ENCODE data around the gene BRME1.

Gene BRME1

GRCh38 chr19:13952931-13953531 is 47.1 kb upstream of the BRME1 start (continued):
- no peak for TF ChIP-seq ZNF449 (tag by site-specific recombination; IDR thresholded peaks at IDR 0.05)
- TF ChIP-seq ZNF341 (tag by site-specific recombination; IDR thresholded peaks at IDR 0.05; ENCODE audit: low read depth): 0 out of 2 replicates have a peak, but pooled peaks have one; percentile 24
- TF ChIP-seq KLF16 (tag by site-specific recombination; IDR thresholded peaks at IDR 0.05): no peak
- no peak for TF ChIP-seq ZNF311 (tag by site-specific recombination; IDR thresholded peaks at IDR 0.05; ENCODE audit: borderline replicate concordance)
- no peak for TF ChIP-seq SETDB1 (IDR thresholded peaks at IDR 0.05; ENCODE audit: insufficient read length, low read length)
- no peak for TF ChIP-seq ZNF37A (tag by site-specific recombination; IDR thresholded peaks at IDR 0.05)
- TF ChIP-seq PRDM10 (tag by site-specific recombination; IDR thresholded peaks at IDR 0.05): peak; percentile 79
- no peak for TF ChIP-seq YY2 (tag by site-specific recombination; IDR thresholded peaks at IDR 0.05)
- no peak for TF ChIP-seq ZNF169 (tag by site-specific recombination; IDR thresholded peaks at IDR 0.05)
- TF ChIP-seq ZNF654 (tag by site-specific recombination; IDR thresholded peaks at IDR 0.05; ENCODE audit: low read depth): no peak
- TF ChIP-seq ZNF423 (tag by site-specific recombination; IDR thresholded peaks at IDR 0.05): no peak
- no peak for TF ChIP-seq ZNF548 (tag by site-specific recombination; IDR thresholded peaks at IDR 0.05)
- no peak for TF ChIP-seq ZNF202 (tag by site-specific recombination; IDR thresholded peaks at IDR 0.05; ENCODE audit: borderline replicate concordance)
- no peak for TF ChIP-seq ZNF768 (tag by site-specific recombination; IDR thresholded peaks at IDR 0.05)
- peak; percentile 26; the same call in 1 of the 2 replicates for TF ChIP-seq EGR2 (tag by site-specific recombination; IDR thresholded peaks at IDR 0.05; ENCODE audit: low read depth)
- no peak for TF ChIP-seq GFI1B (tag by site-specific recombination; IDR thresholded peaks at IDR 0.05)
- peak; percentile 20; the same call in 1 of the 2 replicates for TF ChIP-seq ZFHX2 (tag by site-specific recombination; conservative IDR thresholded peaks at IDR 0.05)
- no peak for TF ChIP-seq ZNF221 (tag by site-specific recombination; IDR thresholded peaks at IDR 0.05; ENCODE audit: borderline replicate concordance)
- TF ChIP-seq ZNF416 (tag by site-specific recombination; IDR thresholded peaks at IDR 0.05): no peak
- peak; percentile 87 for TF ChIP-seq KLF1 (tag by site-specific recombination; IDR thresholded peaks at IDR 0.05)
- no peak for TF ChIP-seq ZNF561 (tag by site-specific recombination; IDR thresholded peaks at IDR 0.05; ENCODE audit: borderline replicate concordance)
- TF ChIP-seq ZNF580 (tag by site-specific recombination; IDR thresholded peaks at IDR 0.05): no peak
- TF ChIP-seq ZBTB48 (tag by site-specific recombination; IDR thresholded peaks at IDR 0.05): peak; percentile 77; the same call in 1 of the 2 replicates
- TF ChIP-seq ZBTB17 (tag by site-specific recombination; IDR thresholded peaks at IDR 0.05): no peak
- no peak for TF ChIP-seq ZNF514 (tag by site-specific recombination; IDR thresholded peaks at IDR 0.05)
- no peak for TF ChIP-seq SCRT2 (tag by site-specific recombination; IDR thresholded peaks at IDR 0.05)
- TF ChIP-seq OSR2 (tag by site-specific recombination; IDR thresholded peaks at IDR 0.05): no peak
- TF ChIP-seq ZNF645 (tag by site-specific recombination; IDR thresholded peaks at IDR 0.05): no peak
- TF ChIP-seq ZNF239 (tag by site-specific recombination; IDR thresholded peaks at IDR 0.05): no peak
- no peak for TF ChIP-seq ZNF140 (tag by site-specific recombination; IDR thresholded peaks at IDR 0.05)
- TF ChIP-seq ZNF707 (tag by site-specific recombination; IDR thresholded peaks at IDR 0.05): no peak
- TF ChIP-seq MZF1 (tag by site-specific recombination; IDR thresholded peaks at IDR 0.05; ENCODE audit: borderline replicate concordance): no peak
- no peak for TF ChIP-seq ZNF629 (tag by site-specific recombination; IDR thresholded peaks at IDR 0.05)
- TF ChIP-seq ZSCAN18 (tag by site-specific recombination; IDR thresholded peaks at IDR 0.05): no peak
- no peak for TF ChIP-seq SCRT1 (tag by site-specific recombination; IDR thresholded peaks at IDR 0.05; ENCODE audit: borderline replicate concordance)

All from HEK293 (cell line).